ENCODE data around the gene PSG7. TPM values are rescaled to one million over a fixed set of nuclear protein-coding genes. Genes with fewer than 3 reads are reported as not detected.
"Not testable (repeated sequence)": the region's sequence is repeated elsewhere in the genome, so short reads cannot be mapped to it uniquely, and the experiment has no call there.

The PSG7 gene
- total RNA-seq, 1 donor from 2014 or later = not detected

- intact Hi-C loops (cut with micrococcal nuclease) = not testable (repeated sequence)
These were observed 20.1 kb downstream of the PSG7 start for GRCh38 chr19:42916931-42917330.

DNA sequence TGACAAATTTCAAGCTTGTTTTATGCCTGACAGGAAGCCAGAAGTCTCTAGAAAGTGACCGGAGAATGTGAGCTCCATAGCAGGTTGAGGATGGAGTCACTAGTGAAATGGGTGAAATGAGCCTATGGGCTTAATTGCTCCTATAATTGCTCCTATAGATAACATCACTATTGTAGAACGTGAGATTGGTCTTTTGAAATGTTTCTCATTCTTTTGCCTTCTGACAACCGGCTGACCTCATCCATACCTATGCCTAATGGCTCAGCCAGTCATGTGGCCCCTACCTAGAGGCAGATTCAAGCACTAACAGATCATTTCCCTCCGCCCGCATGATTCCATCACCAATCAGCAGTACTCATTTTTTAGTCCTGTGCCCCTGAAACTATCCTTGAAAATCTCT is 23.5 kb downstream of the PSG7 start:
- intact Hi-C loops (cut with micrococcal nuclease) = not testable (repeated sequence)

DNA sequence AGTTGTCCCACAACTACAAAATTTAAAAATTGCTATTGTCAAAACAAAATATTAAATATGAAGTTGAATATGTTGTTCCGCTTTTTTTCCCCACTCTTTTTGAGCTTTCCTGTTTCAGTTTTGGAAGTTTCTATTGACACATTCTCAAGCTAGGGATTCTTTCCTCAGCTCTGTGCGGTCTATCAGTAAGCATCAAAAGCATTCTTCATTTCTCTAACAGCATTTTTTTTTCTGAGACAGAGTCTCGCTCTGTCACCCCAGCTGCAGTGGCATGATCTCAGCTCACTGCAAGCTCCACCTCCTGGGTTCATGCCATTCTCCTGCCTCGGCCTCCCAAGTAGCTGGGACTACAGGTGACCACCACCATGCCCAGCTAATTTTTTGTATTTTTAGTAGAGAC is 24.1 kb downstream of the PSG7 start:
- intact Hi-C loops (cut with micrococcal nuclease) = not testable (repeated sequence)

DNA sequence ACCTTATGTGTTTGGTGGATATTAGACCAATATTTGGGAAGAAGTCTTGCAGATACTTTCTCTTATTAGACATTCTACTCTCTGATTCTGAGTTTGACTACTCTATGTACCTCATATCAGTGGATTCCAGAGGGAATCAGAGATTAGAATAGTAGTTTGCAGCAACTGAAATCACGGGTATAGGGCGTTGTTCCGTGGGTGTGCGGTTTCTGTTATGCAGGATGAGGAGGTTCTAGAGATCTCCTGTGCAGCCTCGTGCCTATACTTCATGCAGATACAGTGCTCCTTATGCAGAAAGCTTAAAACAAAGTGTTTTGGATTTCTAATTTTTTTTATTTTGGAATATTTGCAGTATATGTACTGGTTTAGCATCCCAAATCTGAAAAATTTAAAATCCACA is 25.3 kb downstream of the PSG7 start:
- intact Hi-C loops (cut with micrococcal nuclease) = not testable (repeated sequence)

- intact Hi-C loops (cut with micrococcal nuclease) = not testable (repeated sequence)
These were observed 30.8 kb downstream of the PSG7 start for GRCh38 chr19:42906162-42906561.

GRCh38 chr19:42900561-42900960 is 36.4 kb downstream of the PSG7 start:
- intact Hi-C loops (cut with micrococcal nuclease) = not testable (repeated sequence)

DNA sequence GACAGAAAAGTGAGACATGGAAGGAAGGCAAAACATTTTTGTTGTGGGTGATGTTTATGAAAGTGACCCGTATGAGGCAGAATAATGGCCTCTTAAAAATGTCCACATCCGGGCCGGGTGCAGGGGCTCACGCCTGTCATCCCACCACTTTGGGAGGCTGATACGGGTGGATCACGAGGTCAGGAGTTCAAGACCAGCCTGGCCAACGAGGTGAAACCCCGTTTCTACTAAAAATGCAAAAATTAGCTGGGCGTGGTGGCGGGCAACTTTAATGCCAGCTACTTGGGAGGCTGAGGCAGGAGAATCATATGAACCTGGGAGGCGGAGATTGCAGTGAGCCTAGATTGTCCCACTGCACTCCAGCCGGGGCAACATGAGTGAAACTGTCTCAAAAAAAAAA is 37.3 kb downstream of the PSG7 start:
- intact Hi-C loops (cut with micrococcal nuclease) = not testable (repeated sequence)

GRCh38 chr19:42899110-42899509 is 37.9 kb downstream of the PSG7 start:
- intact Hi-C loops (cut with micrococcal nuclease) = not testable (repeated sequence)

- intact Hi-C loops (cut with micrococcal nuclease) = not testable (repeated sequence)
These were observed 38.4 kb downstream of the PSG7 start for GRCh38 chr19:42898656-42899055.

GRCh38 chr19:42897729-42898128 is 39.3 kb downstream of the PSG7 start:
- intact Hi-C loops (cut with micrococcal nuclease) = not testable (repeated sequence)

- intact Hi-C loops (cut with micrococcal nuclease) = not testable (repeated sequence)
These were observed 46.6 kb downstream of the PSG7 start for GRCh38 chr19:42890446-42890845.

- intact Hi-C loops (cut with micrococcal nuclease) = not testable (repeated sequence)
These were observed 49.0 kb downstream of the PSG7 start for GRCh38 chr19:42887876-42888445.

DNA sequence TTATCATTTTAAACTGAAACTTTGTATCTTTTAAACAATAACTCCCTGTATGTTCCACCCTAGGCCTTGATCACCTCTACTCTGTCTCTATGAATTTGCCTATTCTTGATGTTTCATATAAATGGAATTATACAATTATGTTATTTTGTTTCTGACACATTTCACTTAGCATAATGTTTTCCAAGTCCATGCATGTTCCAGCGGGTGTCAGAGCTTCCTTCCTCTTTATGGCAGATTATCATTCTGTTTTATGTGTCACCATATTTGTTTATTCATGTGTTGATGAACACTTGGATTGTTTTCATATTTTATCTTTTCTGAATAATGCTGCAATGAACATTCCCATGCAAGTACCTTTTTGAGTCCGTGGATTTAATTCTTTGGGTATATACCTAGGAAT is 54.3 kb downstream of the PSG7 start:
- intact Hi-C loops (cut with micrococcal nuclease) = not testable (repeated sequence)

- intact Hi-C loops (cut with micrococcal nuclease) = not testable (repeated sequence)
These were observed 55.0 kb downstream of the PSG7 start for GRCh38 chr19:42882010-42882409.

GRCh38 chr19:42881279-42881678 is 55.7 kb downstream of the PSG7 start:
- intact Hi-C loops (cut with micrococcal nuclease) = not testable (repeated sequence)

GRCh38 chr19:42880621-42881020 is 56.4 kb downstream of the PSG7 start:
- intact Hi-C loops (cut with micrococcal nuclease) = not testable (repeated sequence)

GRCh38 chr19:42879613-42880012 is 57.4 kb downstream of the PSG7 start, which contains the start of gene PSG1:
Gene PSG1 (minus strand): TSS chr19:42879713. CDS start chr19:42879581, 132 bp downstream.
- intact Hi-C loops (cut with micrococcal nuclease) = no loop called here

- intact Hi-C loops (cut with micrococcal nuclease) = not testable (repeated sequence)
These were observed 60.4 kb downstream of the PSG7 start for GRCh38 chr19:42876596-42876995.

DNA sequence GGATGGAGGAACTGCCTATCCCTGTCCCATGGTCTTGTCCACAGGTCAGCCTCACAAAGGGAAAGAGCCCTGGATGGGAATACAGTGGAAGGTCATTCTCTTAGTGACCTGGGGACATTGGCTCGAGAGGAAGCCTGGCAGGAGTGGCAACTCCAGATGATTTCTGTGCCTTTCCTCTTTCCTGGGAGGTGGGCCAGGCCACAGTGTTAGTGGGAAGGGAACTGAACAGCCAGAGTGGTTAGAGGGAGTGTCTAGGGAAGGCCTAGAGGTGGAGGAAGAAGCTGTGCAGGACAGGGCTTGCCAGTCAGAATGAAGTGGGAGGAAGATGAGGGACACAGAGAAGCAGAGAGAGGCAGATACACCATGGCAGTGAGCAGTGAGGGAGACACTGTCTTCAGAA is 61.1 kb downstream of the PSG7 start:
- intact Hi-C loops (cut with micrococcal nuclease) = not testable (repeated sequence)

GRCh38 chr19:42874901-42875813 is 61.9 kb downstream of the PSG7 start:
- intact Hi-C loops (cut with micrococcal nuclease) = not testable (repeated sequence)

DNA sequence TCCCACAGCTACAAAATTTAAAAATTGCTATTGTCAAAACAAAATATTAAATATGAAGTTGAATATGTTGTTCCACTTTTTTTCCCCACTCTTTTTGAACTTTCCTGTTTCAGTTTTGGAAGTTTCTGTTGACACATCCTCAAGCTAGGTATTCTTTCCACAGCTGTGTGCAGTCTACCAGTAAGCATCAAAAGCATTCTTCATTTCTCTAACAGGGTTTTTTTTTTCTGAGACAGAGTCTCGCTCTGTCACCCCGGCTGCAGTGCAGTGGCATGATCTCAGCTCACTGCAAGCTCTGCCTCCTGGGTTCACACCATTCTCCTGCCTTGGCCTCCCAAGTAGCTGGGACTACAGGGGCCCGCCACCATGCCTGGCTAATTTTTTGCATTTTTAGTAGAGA is 62.9 kb downstream of the PSG7 start:
- intact Hi-C loops (cut with micrococcal nuclease) = not testable (repeated sequence)
